ENCODE results near the gene PATZ1. TPM values are rescaled to one million over a fixed set of nuclear protein-coding genes. Genes with fewer than 3 reads are reported as not detected.

Gene PATZ1
- total RNA-seq, 1 experiment from 2014 or later, result 31.3 TPM

GRCh38 chr22:31340765-31341247 is 5.3 kb downstream of the PATZ1 start:
- CTCF ChIA-PET, result no interaction called here
- Histone ChIP-seq H3K9me2 (replicated peaks; ENCODE audit: low read length) (no peaks in the 10 kb centered on the region), H3K4me3 (ENCODE audit: low read length) (no peak overlapping the region), H3F3A (ENCODE audit: low read length, unreplicated experiment) (no peaks in the 10 kb centered on the region), H4K20me1 (ENCODE audit: low read length) (peaks cover 8% of the 10 kb centered on the region; the same call in 1 of the 2 replicates), H3K36me3 (ENCODE audit: low read depth, low read length) (peaks cover 8% of the 10 kb centered on the region), H3K27me3 (ENCODE audit: low read length) (no peaks in the 10 kb centered on the region), H3K9ac (ENCODE audit: low read length) (no peak overlapping the region), H2AFZ (ENCODE audit: low read length) (no peak overlapping the region), H3K4me1 (ENCODE audit: insufficient read depth, low read length) (peaks cover 33% of the 10 kb centered on the region), H3K27ac (ENCODE audit: low read length) (no peak overlapping the region), H3K9me3 (ENCODE audit: low read length) (no peaks in the 10 kb centered on the region), H3K4me2 (ENCODE audit: low read length) (no peak overlapping the region), H3K79me2 (ENCODE audit: low read length) (peaks cover 61% of the 10 kb centered on the region)
- ATAC-seq (no peak), DNase-seq (no peak)
- TF ChIP-seq EZH2 (IDR thresholded peaks at IDR 0.05; ENCODE audit: low read length, unreplicated experiment), result no peak
- no peak for TF ChIP-seq EZH2phosphoT487 (IDR thresholded peaks at IDR 0.05; ENCODE audit: borderline replicate concordance, low read length)
- TF ChIP-seq, protein P1, sequence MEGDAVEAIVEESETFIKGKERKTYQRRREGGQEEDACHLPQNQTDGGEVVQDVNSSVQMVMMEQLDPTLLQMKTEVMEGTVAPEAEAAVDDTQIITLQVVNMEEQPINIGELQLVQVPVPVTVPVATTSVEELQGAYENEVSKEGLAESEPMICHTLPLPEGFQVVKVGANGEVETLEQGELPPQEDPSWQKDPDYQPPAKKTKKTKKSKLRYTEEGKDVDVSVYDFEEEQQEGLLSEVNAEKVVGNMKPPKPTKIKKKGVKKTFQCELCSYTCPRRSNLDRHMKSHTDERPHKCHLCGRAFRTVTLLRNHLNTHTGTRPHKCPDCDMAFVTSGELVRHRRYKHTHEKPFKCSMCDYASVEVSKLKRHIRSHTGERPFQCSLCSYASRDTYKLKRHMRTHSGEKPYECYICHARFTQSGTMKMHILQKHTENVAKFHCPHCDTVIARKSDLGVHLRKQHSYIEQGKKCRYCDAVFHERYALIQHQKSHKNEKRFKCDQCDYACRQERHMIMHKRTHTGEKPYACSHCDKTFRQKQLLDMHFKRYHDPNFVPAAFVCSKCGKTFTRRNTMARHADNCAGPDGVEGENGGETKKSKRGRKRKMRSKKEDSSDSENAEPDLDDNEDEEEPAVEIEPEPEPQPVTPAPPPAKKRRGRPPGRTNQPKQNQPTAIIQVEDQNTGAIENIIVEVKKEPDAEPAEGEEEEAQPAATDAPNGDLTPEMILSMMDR (conservative IDR thresholded peaks at IDR 0.05; ENCODE audit: low read depth, low read length), result no peak
- POLR2A ChIA-PET (ENCODE audit: unreplicated experiment), result no interaction called here
- no TSS peak for BruUV-seq (replicated peaks)
- intact Hi-C loops (cut with micrococcal nuclease), result no loop called here

- intact Hi-C loops (cut with micrococcal nuclease), result no loop called here
- no peaks in the 10 kb centered on the region for H3F3A ChIP-seq (ENCODE audit: low read length, unreplicated experiment)
- H3K27me3 ChIP-seq (ENCODE audit: low read length), result no peaks in the 10 kb centered on the region
- peaks cover 8% of the 10 kb centered on the region; the same call in 1 of the 2 replicates for H4K20me1 ChIP-seq (ENCODE audit: low read length)
- CTCF ChIA-PET, result no interaction called here
- no peak overlapping the region for H3K4me2 ChIP-seq (ENCODE audit: low read length)
- DNase-seq, result no peak
- H2AFZ ChIP-seq (ENCODE audit: low read length), result no peak overlapping the region
- no TSS peak for BruUV-seq (replicated peaks)
- H3K9ac ChIP-seq (ENCODE audit: low read length), result no peak overlapping the region
- no peaks in the 10 kb centered on the region for H3K9me3 ChIP-seq (ENCODE audit: low read length)
- ATAC-seq, result no peak
- no peak for TF ChIP-seq EZH2phosphoT487 (IDR thresholded peaks at IDR 0.05; ENCODE audit: borderline replicate concordance, low read length)
- H3K36me3 ChIP-seq (ENCODE audit: low read depth, low read length), result peaks cover 10% of the 10 kb centered on the region
- no peaks in the 10 kb centered on the region for H3K9me2 ChIP-seq (replicated peaks; ENCODE audit: low read length)
- peaks cover 56% of the 10 kb centered on the region for H3K79me2 ChIP-seq (ENCODE audit: low read length)
- POLR2A ChIA-PET (ENCODE audit: unreplicated experiment), result no interaction called here
- peaks cover 33% of the 10 kb centered on the region for H3K4me1 ChIP-seq (ENCODE audit: insufficient read depth, low read length)
- H3K27ac ChIP-seq (ENCODE audit: low read length), result no peak overlapping the region
- H3K4me3 ChIP-seq (ENCODE audit: low read length), result no peak overlapping the region
Observed at GRCh38 chr22:31340360-31340759, 5.8 kb downstream of the PATZ1 start.

GRCh38 chr22:31339148-31339832 is 6.9 kb downstream of the PATZ1 start:
- Histone ChIP-seq H3K9ac (ENCODE audit: low read length) (no peak overlapping the region), H3K4me1 (ENCODE audit: insufficient read depth, low read length) (peaks cover 24% of the 10 kb centered on the region), H3K4me3 (ENCODE audit: low read length) (no peak overlapping the region), H3K27ac (ENCODE audit: low read length) (no peak overlapping the region), H2AFZ (ENCODE audit: low read length) (no peak overlapping the region), H3K9me2 (replicated peaks; ENCODE audit: low read length) (no peaks in the 10 kb centered on the region), H3F3A (ENCODE audit: low read length, unreplicated experiment) (no peaks in the 10 kb centered on the region), H3K27me3 (ENCODE audit: low read length) (no peaks in the 10 kb centered on the region), H3K9me3 (ENCODE audit: low read length) (no peaks in the 10 kb centered on the region), H3K4me2 (ENCODE audit: low read length) (no peak overlapping the region), H3K79me2 (ENCODE audit: low read length) (peaks cover 46% of the 10 kb centered on the region), H3K36me3 (ENCODE audit: low read depth, low read length) (peaks cover 19% of the 10 kb centered on the region), H4K20me1 (ENCODE audit: low read length) (peaks cover 4% of the 10 kb centered on the region; the same call in 1 of the 2 replicates)
- ChIA-PET POLR2A (ENCODE audit: unreplicated experiment) (no interaction called here), CTCF (no interaction called here)
- TF ChIP-seq, protein P1 (conservative IDR thresholded peaks at IDR 0.05; ENCODE audit: low read depth, low read length), result no peak
- no peak for TF ChIP-seq EZH2 (IDR thresholded peaks at IDR 0.05; ENCODE audit: low read length, unreplicated experiment)
- BruUV-seq (replicated peaks), result no TSS peak
- DNase-seq (no peak), ATAC-seq (no peak)
- intact Hi-C loops (cut with micrococcal nuclease), result no loop called here

Measured in PC-3 (cell line).